Muscle layer of duodenum (tissue), 2 donors: ENCODE measurements around the gene CFAP206.

Source experiments
- H3K27ac ChIP-seq: one replicate; pipeline ENCODE4 v1.7.0; 2013; ENCODE audit warnings: mild to moderate bottlenecking, low read length
- H3K27me3 ChIP-seq: one replicate; pipeline ENCODE4 v1.7.0; 2013; ENCODE audit warnings: low read depth, mild to moderate bottlenecking, control low read depth, low read length
- H3K36me3 ChIP-seq, 2 donors: one replicate each; pipeline ENCODE4 v1.7.0; 2013; ENCODE audit warnings: low read length in 2 of 2, control low read depth in 1 of 2, mild to moderate bottlenecking in 1 of 2; ENCODE audit not compliant: insufficient read depth in 2 of 2, control insufficient read depth in 1 of 2
- H3K4me1 ChIP-seq, 2 donors: one replicate each; pipeline ENCODE4 v1.7.0; 2013; ENCODE audit warnings: low read length in 2 of 2, mild to moderate bottlenecking in 2 of 2, control low read depth in 1 of 2, moderate library complexity in 1 of 2; ENCODE audit not compliant: insufficient read depth in 2 of 2, control insufficient read depth in 1 of 2
- H3K4me3 ChIP-seq, 2 donors: one replicate each; pipeline ENCODE4 v1.7.0; 2013; ENCODE audit warnings: low read length in 2 of 2, low read depth in 1 of 2, mild to moderate bottlenecking in 1 of 2
- H3K9me3 ChIP-seq, 2 donors: one replicate each; pipeline ENCODE4 v1.7.0; 2013; ENCODE audit warnings: low read length in 2 of 2, control low read depth in 1 of 2, mild to moderate bottlenecking in 1 of 2; ENCODE audit not compliant: control insufficient read depth in 1 of 2
- donor health status: healthy.

CFAP206 gene

GRCh38 chr6:87426789-87427188 is 19.0 kb downstream of the CFAP206 start:
- H3K27ac ChIP-seq = no peak overlapping the region
- no peaks in the 10 kb centered on the region for H3K36me3 ChIP-seq
- no peaks in the 10 kb centered on the region for H3K9me3 ChIP-seq
- H3K27me3 ChIP-seq = no peaks in the 10 kb centered on the region
- no peaks in the 10 kb centered on the region for H3K4me1 ChIP-seq
- H3K4me3 ChIP-seq = no peak overlapping the region

- Histone ChIP-seq H3K4me3 (no peak overlapping the region), H3K27ac (no peak overlapping the region), H3K36me3 (no peaks in the 10 kb centered on the region), H3K9me3 (no peaks in the 10 kb centered on the region), H3K27me3 (no peaks in the 10 kb centered on the region), H3K4me1 (no peaks in the 10 kb centered on the region)
Measured at GRCh38 chr6:87430499-87430898, 22.7 kb downstream of the CFAP206 start.

GRCh38 chr6:87431263-87431662 is 23.5 kb downstream of the CFAP206 start:
- Histone ChIP-seq H3K27me3 (no peaks in the 10 kb centered on the region), H3K4me1 (no peaks in the 10 kb centered on the region), H3K4me3 (no peak overlapping the region), H3K27ac (no peak overlapping the region), H3K9me3 (no peaks in the 10 kb centered on the region), H3K36me3 (no peaks in the 10 kb centered on the region)

GRCh38 chr6:87436435-87436834 is 28.7 kb downstream of the CFAP206 start:
- Histone ChIP-seq H3K9me3 (no peaks in the 10 kb centered on the region), H3K36me3 (no peaks in the 10 kb centered on the region), H3K27me3 (no peaks in the 10 kb centered on the region), H3K4me1 (no peaks in the 10 kb centered on the region), H3K27ac (no peak overlapping the region), H3K4me3 (no peak overlapping the region)

- Histone ChIP-seq H3K4me1 (no peaks in the 10 kb centered on the region), H3K27me3 (no peaks in the 10 kb centered on the region), H3K4me3 (no peak overlapping the region), H3K36me3 (no peaks in the 10 kb centered on the region), H3K9me3 (no peaks in the 10 kb centered on the region), H3K27ac (no peak overlapping the region)
Measured at GRCh38 chr6:87441711-87442110, 33.9 kb downstream of the CFAP206 start.

GRCh38 chr6:87444362-87444761 is 36.6 kb downstream of the CFAP206 start:
- no peak overlapping the region for H3K4me3 ChIP-seq
- H3K27me3 ChIP-seq = no peaks in the 10 kb centered on the region
- no peaks in the 10 kb centered on the region for H3K4me1 ChIP-seq
- no peak overlapping the region for H3K27ac ChIP-seq
- H3K9me3 ChIP-seq = no peaks in the 10 kb centered on the region
- no peaks in the 10 kb centered on the region for H3K36me3 ChIP-seq

- no peaks in the 10 kb centered on the region for H3K9me3 ChIP-seq
- H3K4me3 ChIP-seq = no peak overlapping the region
- no peaks in the 10 kb centered on the region for H3K27me3 ChIP-seq
- H3K36me3 ChIP-seq = no peaks in the 10 kb centered on the region
- no peak overlapping the region for H3K27ac ChIP-seq
- H3K4me1 ChIP-seq = no peaks in the 10 kb centered on the region
Measured at GRCh38 chr6:87465051-87465450, 57.3 kb downstream of the CFAP206 start.

- peaks cover 0 to 14% of the 10 kb centered on the region in 2 donors for H3K4me1 ChIP-seq
- H3K36me3 ChIP-seq = peaks cover 0 to 3% of the 10 kb centered on the region in 2 donors
- H3K27ac ChIP-seq = peak within 1 kb of the TSS; percentile 96
- H3K4me3 ChIP-seq = peak within 1 kb of the TSS; percentile 85 to 90
- H3K9me3 ChIP-seq = no peaks in the 10 kb centered on the region
- H3K27me3 ChIP-seq = no peaks in the 10 kb centered on the region
Measured at GRCh38 chr6:87472525-87473418, 65.0 kb downstream of the CFAP206 start, which contains the start of gene SLC35A1. SLC35A1 (plus strand) TSS chr6:87472974; CDS start chr6:87473004, 30 bp downstream.

- H3K9me3 ChIP-seq = no peaks in the 10 kb centered on the region
- peak overlapping the region; percentile 85 to 90 for H3K4me3 ChIP-seq
- peaks cover 0 to 8% of the 10 kb centered on the region in 2 donors for H3K36me3 ChIP-seq
- H3K27ac ChIP-seq = peak overlapping the region; percentile 96
- H3K4me1 ChIP-seq = peaks cover 0 to 14% of the 10 kb centered on the region in 2 donors
- H3K27me3 ChIP-seq = no peaks in the 10 kb centered on the region
Measured at GRCh38 chr6:87473419-87473903, 65.7 kb downstream of the CFAP206 start.

GRCh38 chr6:87481931-87482330 is 74.2 kb downstream of the CFAP206 start:
- Histone ChIP-seq H3K4me1 (no peaks in the 10 kb centered on the region), H3K27me3 (no peaks in the 10 kb centered on the region), H3K9me3 (no peaks in the 10 kb centered on the region), H3K4me3 (no peak overlapping the region), H3K27ac (no peak overlapping the region), H3K36me3 (peaks cover 0 to 15% of the 10 kb centered on the region in 2 donors)

GRCh38 chr6:87482366-87482765 is 74.6 kb downstream of the CFAP206 start:
- Histone ChIP-seq H3K4me1 (no peaks in the 10 kb centered on the region), H3K36me3 (peaks cover 0 to 15% of the 10 kb centered on the region in 2 donors), H3K9me3 (no peaks in the 10 kb centered on the region), H3K27ac (no peak overlapping the region), H3K27me3 (no peaks in the 10 kb centered on the region), H3K4me3 (no peak overlapping the region)
